Activated naive CD4-positive, alpha-beta T cell treated with Interleukin-2 at 50 U/mL for 16 hours (primary cell): ENCODE data around the gene ATP1B3.
"Not testable (repeated sequence)": the region's sequence is repeated elsewhere in the genome, so short reads cannot be mapped to it uniquely, and the experiment has no call there.

Experiments
- DNase-seq: peaks from one replicate; pipeline ENCODE4 v3.0.0-alpha.2; 2020

The ATP1B3 gene

DNA sequence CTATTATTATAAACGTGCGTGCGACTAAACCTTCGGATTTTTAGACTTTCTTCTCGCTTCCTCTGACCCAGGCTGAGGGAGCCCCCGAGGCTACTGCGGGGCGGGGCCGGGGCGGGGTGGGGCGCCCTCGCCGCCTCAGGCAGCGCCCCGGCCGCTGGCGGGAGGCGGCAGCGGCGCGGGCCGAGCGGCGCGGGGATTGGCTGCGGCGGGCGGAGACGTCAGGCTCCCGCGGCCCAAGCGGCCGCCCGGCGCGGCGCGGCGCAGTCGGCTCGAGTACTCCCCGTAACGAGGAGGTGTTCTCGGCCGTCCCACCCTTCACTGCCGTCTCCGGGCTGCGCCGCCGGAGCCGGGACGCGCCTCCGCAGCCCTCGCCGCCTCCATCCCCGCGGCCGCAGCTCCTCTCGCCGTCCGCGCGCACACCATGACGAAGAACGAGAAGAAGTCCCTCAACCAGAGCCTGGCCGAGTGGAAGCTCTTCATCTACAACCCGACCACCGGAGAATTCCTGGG, at the start of gene ATP1B3:
Gene ATP1B3 (plus strand): TSS at position 263 of the 510 bp plus-strand sequence. CDS start 159 bp downstream, at position 422.
- peak; percentile 85 for DNase-seq

DNA sequence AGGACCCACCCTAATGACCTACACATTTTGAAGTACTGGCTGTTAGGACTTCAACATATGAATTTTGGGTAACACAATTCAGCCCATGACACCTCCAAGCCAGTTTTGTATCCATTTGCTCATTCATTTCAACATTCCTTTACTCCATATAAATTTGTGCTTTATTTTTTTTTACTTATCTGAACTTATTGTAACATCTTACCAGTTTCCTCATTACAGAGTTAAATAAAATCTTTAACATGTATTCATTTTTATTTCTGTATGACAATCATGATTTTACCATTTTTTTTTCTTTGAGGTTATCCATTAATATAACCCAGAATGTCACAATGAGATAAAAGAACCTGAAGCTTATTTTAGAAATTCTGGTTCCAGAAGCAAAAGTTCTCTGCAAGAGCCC, 48.0 kb upstream of the ATP1B3 start:
- no peak for DNase-seq

- no peak for DNase-seq
These were observed 47.6 kb upstream of the ATP1B3 start for GRCh38 chr3:141828890-141829289.

DNA sequence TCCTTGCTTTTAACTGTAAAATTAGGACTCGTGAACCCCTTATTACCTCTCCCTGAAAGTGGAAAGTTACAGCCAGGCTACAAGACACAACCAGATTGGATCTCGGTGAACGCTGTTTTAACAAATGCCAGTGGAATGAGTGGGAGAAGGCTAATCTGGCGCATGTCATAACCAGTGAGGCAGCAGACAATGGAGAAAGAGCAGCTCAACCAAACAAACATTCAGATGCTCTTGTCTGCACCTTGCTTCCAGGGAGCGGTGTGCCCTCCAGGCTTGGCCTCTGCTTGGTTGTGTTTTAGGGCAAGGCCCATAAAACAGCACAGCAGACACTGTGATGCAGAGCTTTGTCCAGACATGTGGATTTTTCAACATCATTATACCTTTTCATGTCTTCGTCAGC, 45.9 kb upstream of the ATP1B3 start:
- no peak for DNase-seq

GRCh38 chr3:141834292-141834691, 42.2 kb upstream of the ATP1B3 start:
- no peak for DNase-seq

DNA sequence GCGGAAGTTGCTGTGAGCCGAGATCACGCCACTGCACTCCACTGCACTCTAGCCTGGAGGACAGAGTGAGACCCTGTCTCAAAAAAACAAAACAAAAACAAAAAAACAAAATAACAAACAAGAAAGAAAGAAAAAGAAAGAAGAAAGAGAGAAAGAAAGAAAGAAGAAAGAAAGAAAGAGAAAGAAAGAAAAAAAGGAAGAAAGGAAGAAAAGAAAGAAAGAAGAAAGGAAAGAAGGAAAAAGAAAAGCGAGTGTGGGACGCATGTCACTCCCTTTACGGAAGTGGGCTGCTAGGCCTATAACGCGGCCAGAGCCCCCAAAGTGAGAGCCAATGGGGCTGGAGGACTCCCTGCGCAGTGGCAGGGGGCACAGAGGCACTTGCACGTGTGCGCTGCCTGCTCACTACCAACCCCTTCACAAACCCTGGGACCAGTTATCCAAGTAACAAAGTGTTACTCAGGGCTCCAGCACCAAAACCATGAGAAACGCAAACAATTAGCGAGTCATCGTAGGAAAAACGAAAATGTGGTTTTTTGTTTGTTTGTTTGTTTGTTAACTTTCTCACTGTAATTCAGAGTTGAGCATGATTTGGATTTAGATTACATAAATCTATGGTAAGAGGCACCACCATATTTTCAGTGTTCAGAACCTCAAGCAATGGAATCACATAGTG, 40.8 kb upstream of the ATP1B3 start:
- DNase-seq: no peak

DNA sequence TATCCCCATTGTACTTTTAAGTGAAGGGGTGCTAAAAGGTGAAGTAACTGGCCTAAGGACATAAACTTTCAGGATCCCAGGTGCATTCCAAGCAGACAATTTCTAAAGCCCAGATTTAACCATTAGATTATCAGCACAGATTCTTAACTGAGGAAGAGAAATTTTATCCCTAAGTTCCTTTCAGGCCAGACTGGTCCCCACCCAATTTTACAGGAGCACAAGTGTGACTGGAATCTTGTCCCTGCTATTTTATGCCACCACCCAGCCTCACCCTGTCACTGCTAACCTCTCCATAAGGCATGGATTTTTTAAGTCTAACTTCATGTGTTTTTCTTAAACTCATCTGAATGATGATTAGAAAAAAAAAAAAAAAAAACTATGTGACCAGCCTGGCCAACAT, 37.1 kb upstream of the ATP1B3 start:
- no peak for DNase-seq

GRCh38 chr3:141840737-141841544, 35.5 kb upstream of the ATP1B3 start:
- no peak for DNase-seq

DNA sequence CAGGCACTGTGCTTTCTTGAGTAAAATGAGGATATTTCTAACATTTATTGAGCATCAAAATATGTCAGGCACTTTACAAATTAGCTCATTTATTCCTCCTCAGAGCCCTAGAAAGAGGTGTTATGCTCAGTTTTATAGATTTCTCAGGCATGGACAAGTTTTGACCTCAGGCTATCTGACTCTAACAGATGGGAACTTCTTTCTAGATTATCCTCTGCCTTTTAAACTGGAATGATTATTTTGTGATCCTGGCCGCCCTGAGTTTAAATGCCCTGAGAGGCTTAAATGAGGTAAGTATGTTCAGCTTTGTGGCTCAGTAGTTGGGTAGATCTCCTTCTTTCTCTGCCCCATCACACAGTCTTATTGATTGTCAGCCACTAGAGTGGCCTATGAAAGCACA, 32.3 kb upstream of the ATP1B3 start:
- no peak for DNase-seq

DNA sequence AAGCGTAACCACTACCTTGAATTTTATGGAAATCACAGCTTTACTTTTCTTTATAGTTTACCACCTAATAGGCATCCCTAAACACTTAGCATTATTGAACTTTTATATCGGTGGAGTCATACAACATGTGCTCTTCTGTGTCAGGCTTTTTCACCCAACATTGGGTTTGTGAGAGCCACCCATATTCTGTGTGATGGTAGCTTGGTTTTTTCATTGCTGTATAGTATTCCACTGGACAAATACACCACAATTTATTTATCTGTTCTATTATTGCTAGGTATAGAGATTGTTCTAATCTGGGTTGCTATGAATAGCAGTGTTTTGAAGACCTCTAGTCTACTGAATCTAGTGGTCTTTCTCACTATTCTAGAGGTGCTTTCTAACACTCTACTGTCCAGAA, 31.6 kb upstream of the ATP1B3 start:
- DNase-seq: no peak

GRCh38 chr3:141845407-141846049, 30.9 kb upstream of the ATP1B3 start:
- DNase-seq: no peak

- DNase-seq: no peak
These were observed 30.4 kb upstream of the ATP1B3 start for GRCh38 chr3:141846050-141846433.

DNA sequence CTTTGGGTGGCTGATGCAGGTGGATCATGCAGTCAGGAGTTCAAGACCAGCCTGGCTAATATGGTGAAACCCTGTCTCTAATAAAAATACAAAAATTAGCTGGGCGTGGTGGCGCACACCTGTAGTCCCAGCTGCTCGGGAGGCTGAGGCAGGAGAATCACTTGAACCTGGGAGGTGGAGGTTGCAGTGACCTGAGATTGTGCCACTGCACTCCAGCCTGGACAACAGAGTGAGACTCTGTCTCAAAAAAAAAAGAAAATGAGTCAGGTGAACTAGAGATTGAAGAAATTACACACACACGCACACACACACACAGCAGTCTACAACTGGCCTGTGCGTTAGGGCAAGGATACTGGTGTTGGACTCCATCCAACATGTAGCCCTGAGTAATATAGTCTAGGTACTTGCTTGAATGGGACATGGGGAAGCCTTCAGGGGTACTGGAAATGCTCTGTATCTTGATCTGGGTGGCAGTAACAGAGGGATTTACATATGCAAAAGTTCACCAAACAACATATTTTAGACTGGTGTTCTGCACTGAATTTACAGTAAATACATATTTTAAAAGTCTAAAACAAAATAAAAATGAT, 28.2 kb upstream of the ATP1B3 start:
- not testable (repeated sequence) for DNase-seq

GRCh38 chr3:141849056-141849815, 27.2 kb upstream of the ATP1B3 start:
- DNase-seq: no peak

- DNase-seq: no peak
These were observed 25.0 kb upstream of the ATP1B3 start for GRCh38 chr3:141851411-141851810.

- DNase-seq: no peak
These were observed 23.3 kb upstream of the ATP1B3 start for GRCh38 chr3:141853081-141853601.

GRCh38 chr3:141853629-141854168, 22.7 kb upstream of the ATP1B3 start:
- DNase-seq: no peak

- DNase-seq: no peak
These were observed 21.8 kb upstream of the ATP1B3 start for GRCh38 chr3:141854599-141854998.

DNA sequence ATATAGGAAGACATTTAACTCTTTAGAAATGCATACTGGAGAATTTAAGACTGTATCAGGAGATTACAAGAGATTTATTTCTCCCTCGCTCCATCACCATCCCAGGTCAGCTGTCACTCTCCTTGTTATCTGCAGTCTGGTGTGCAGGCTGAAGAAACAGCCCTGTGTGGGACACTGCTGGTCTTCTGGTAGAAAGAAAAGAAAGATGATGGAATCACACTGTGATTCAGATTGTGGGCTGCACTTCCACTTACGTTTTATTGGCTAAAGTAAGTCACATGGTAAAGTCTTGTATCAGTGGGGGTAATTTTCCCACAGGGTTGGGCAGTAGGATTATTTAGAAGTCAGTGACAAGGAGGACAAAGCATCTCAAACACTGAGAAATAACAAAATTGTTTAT, 18.1 kb upstream of the ATP1B3 start:
- no peak for DNase-seq

DNA sequence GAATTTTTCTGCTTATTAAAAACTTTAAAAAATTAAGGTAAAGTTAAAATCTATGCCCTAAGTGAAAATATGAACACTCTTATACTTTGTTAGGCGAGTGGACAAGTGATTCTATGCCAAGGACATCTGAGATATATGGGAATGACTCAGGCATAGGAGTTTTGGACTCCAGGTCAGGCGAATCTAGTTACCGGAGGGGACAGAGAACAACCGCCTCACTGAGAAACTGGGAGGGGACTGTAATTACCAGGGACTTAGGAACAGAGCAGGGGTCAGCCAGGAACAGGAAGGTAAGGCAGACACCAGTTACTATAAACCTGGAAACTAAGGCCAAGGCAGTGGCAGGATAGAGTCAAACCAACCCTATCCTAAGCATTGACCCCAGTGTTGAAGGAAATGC, 16.8 kb upstream of the ATP1B3 start:
- no peak for DNase-seq

GRCh38 chr3:141860086-141860669, 16.3 kb upstream of the ATP1B3 start:
- DNase-seq: no peak
